IPS DF 4.7 (cell line): ENCODE measurements around the gene DPP10.
"Not testable (repeated sequence)": the region's sequence is repeated elsewhere in the genome, so short reads cannot be mapped to it uniquely, and the experiment has no call there.

Experiments
- DNase-seq: peaks from one replicate; pipeline ENCODE4 v3.0.0-alpha.2; 2013; ENCODE audit warnings: low spot score; ENCODE audit errors: extremely low read depth

The DPP10 gene

DNA sequence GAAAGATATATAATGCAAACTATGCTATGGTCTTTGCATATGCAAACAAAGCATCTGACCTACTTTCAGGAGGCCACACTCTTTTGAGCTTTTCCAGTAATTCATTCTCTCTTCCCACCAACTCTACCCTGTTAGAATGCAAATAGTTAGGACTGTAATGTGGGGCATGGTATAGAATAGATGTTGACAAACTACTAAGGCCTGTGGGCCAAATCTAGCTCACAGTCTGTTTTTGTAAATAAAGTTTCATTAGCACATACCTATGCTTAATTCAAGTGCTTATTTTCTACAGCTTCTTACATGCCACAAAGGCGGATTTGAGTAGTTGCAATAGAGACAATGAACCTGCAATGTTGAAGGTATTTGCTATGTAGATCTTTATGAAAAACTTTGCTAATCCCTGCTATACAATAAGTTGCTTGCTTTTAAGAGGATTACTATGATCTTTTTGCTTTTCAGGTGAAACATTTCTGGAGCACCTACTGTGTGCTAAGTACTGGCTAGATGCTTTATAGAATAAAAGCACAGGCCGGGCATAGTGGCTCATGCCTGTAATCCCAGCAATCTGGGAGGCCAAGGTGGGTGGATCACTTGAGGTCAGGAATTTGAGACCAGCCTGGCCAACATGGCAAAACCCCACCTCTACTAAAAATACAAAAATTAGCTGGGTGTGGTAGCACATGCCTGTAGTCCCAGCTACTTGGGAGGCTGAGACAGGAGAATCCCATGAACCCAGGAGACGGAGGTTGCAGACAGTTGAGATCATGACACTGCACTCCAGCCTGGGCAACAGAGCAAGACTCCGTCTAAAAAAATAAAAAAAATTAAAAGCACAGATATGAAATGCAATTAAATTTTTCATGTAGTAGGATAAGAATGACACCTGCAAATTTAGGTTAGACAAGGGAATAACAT lies 267.8 kb downstream of the DPP10 start:
- no peak for DNase-seq

DNA sequence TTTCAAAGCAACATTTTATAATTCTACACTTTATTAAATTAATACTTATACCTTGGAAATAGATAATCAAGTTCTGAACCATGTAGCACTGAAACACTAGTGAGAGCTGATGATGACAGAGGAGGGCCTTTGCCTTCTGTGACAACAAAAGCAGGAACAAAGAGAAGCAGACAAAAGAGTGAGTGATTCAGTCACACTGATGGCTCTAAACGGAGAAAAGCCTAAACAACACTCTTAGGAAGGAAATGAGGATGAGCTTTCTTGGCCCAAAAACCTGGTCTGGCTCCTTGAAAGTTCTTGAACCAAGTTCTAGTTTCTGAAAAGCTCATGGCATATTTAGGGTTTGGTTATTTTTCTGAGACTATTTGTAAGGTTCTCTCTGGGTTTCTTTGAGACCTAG lies 271.9 kb downstream of the DPP10 start:
- no peak for DNase-seq

DNA sequence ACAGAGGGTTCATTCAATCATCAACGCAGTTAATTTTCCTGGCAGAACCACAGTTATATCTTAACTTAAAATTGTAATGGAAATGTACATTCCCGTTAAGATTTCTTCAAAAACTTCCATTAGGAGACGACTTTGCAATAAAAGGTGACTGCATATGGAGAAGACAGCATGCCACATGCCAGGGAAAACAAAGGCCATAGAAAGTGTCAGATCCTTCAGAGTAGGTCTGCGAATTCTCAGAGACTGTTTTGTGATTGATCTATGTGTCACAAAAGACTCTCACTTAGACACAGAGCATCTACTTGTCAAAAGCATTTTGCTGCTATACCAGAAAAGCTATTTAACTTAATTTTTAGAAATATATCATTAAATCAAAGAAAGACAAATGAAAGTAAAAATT lies 274.6 kb downstream of the DPP10 start:
- no peak for DNase-seq

DNA sequence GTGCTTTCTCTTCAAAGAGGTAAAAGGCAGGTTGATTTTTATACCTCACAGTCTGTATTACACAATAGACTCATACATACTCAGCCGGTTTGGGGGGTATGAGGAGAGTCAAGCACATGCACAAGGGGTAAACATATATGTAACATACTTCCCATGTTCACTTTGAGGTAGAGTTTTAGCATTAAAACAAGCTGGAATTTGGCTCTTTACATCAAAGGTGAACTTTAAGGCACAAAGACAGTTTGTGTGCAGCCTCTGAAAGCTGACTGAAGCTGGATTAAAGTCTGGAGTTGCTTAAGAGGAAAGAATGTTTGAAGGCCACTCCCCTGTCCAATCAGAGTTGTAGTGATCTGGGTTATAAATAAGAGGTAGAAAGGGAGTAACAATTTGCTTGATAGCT lies 282.0 kb downstream of the DPP10 start:
- DNase-seq, result no peak

DNA sequence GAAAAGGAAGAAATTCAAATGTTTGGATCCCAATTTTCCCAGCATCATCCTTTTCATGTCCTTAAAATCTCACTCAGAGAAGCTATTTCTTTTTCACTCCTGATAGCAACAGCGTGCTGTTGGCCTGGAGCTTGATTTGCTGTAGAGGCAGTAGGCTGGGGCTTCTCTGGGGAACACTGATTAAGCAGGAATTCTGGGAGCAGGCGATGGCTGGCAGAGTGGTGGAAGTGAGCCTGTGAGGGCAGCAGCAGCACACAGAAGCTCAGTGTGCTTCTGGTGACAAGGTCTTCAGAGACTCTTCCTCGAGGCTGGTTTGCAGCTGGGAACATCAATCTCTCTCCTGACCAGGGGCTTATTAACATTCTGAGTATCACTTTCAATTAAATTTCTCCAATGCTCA lies 284.6 kb downstream of the DPP10 start:
- DNase-seq, result no peak

DNA sequence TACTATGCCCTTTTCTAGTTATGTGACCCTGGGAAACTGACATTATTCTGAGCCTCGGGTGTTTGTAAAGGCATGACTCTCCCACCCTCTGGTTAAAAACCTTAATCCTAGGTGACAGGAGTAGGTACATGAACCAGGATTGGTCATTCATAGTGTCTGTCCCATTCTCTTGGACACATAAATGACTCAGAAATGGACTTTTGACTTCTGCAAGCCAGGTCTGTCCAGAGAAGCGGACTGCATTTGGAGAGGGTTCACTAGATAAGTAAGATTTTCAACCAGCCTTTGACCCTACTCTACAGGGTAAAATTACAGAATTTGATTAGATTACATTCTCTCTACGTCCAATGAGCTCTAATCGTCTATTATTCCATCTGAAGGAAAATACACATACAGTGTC lies 285.9 kb downstream of the DPP10 start:
- no peak for DNase-seq

DNA sequence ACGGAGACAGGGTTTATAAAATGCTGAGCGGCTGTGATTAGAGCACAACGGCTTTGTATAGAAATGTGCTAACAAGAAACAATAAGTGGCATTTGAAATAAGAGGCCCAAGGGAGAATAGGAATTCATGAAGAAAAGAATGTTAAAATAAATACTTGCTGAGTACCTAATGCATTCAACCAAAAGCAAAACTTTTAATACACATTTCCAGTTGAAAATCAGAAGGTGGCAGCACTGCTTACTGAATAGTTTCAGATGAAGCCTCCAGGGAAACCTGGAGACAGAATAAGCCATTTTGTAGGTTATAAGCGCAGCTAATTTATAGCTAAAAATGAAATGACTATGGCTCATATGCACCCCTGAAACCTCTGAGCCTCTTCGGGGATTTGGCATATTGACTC lies 286.6 kb downstream of the DPP10 start:
- no peak for DNase-seq

DNA sequence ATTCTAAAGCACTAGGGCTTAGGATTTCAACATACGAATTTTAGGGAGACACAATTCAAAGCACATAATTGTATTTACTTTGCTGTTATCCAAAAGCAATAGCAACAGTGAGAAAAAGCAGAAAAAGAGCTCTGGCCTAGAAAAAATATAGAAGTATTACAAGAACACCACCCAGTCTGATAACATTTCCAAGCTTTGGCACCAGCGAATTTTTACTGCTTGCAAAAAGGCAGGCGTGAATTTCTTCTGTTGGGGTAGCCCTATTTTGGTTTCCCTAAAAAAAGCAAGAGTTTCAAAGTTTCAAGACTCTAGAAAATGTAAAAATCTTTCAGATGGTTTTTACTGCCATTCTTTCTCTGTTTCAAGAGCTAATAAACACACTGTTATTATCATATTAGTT lies 292.7 kb downstream of the DPP10 start:
- DNase-seq, result no peak

DNA sequence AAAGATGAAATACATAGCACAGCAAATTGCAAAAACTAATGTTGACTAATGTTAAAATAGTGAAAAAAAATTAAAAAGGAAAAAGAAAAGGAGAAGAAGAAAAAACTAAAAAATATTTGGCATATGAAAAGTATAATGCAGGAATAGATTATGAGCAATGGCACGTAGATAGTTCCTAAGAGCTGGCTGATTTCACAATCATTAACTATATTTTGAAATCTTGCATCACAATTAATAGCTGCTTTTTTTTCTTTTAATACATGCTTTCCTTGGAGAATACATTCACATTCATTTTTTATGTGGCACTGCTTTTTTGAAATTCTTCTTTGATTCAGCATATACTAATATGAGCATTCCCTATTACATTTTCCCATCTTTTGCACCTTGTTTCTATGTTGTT lies 299.8 kb downstream of the DPP10 start:
- DNase-seq, result no peak

DNA sequence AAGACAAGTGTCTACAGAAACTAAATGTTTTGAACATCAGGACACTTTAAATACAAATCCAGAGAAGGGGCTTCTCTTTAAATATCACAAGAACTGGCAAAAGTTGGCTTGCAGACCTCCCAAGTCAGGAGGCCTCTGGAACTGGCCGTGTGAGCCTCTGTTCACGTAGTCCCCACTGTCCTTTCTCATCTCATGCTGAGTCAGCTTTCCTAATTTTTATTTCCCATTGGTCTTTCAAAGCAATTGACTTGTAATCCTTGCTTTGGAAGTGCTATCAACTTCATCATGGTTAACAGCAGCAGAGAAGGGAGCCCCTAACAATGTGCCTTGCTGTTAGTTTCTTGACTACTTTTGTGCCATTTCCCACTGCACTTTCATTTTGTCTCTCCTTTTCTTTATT lies 303.3 kb downstream of the DPP10 start:
- DNase-seq, result no peak

DNA sequence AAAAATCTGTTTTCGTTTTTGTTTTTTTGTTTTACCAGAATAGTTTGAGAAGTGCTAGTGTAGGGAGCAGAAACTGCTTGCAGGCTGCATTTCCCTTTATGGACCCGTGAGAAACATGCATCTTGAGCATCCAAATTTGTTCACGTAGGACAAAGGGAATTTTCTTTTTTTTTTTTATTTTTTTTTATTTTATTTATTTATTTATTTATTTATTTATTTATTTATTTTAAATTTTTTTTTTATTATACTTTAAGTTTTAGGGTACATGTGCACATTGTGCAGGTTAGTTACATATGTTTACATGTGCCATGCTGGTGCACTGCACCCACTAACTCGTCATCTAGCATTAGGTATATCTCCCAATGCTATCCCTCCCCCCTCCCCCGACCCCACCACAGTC lies 305.7 kb downstream of the DPP10 start:
- not testable (repeated sequence) for DNase-seq

DNA sequence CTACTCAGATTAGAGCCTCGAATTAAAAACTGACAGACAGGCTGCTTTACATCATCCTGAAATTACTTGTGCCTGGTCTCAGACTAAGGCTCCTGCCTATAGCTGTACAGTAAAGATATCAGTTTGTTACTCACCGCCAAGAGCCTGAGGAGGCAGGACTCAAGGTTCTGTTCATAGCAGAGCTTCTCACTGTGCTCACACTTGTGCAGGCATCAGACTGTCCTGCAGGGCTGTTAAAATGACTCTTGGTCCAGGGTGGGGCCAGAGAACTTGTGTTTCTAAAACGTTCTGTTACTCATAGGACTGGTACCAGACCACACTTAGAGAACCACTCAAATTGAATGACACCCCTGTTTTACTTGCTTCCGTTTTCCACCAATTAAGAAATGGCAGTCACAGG lies 310.0 kb downstream of the DPP10 start:
- no peak for DNase-seq

DNA sequence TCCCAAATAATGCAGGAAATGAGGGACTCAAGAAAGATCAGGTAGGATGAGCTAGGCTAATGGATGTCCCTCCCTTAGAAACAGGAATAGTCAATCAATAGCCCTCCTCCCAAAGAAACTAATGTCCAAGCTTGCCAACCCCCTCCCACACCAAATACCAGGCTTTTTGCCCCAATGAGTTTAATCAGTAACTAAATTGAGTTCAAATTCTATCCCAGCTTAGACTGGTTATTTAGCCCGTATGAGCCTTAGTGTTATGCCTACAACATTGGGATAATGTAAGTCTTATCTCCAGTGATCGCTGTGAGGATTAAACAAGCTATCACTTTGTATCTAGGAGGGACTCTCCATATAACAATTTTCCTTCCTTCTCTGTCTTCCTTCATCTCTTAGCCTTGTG lies 310.7 kb downstream of the DPP10 start:
- no peak for DNase-seq

DNA sequence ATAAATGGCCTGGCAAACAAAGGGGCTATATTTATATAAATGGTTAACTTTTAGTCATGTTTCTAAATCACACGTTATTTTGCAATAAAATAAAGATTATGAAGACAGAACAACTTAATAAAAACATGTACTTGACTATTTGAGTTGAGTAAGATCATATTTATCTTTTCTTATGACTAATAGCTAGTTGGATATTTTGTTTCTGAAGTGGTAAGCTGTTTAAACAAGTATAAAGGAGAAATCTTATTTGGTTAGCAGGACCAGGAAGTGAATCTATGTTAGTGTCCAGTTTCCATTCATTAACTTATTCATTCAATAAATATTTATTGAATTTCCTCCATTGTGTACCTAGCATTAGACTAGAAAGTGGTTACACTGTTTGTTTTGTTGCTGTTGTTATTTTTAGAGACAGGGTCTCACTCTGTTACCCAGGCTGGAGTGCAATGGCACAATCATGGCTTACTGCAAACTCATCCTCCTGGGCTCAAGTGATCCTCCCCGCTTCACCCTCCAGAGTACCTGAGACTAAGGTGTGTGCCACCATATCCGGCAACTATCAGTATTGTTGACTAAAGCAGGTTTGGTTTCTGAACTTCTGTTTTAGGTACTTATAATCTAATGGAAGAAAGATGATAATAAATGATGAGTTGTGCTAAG lies 312.6 kb downstream of the DPP10 start:
- no peak for DNase-seq

DNA sequence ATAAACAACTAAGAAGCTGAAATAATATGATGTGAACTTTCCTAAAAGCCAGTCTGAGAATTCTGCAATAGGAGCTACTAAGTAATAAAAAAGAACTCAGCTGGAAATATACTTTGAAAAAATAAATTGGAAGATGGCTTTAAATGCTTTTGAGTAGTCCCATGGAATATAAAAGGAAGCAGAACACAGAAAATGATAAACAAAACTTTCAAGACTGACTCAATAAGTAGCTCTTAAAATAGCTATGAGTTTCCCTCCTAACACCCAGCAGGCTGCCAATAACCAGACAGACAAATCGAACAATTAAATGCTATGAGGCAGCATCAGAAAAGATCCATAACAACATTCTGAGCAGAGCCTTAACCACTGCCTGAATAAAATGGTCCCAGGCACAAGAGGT lies 319.9 kb downstream of the DPP10 start:
- DNase-seq, result no peak

DNA sequence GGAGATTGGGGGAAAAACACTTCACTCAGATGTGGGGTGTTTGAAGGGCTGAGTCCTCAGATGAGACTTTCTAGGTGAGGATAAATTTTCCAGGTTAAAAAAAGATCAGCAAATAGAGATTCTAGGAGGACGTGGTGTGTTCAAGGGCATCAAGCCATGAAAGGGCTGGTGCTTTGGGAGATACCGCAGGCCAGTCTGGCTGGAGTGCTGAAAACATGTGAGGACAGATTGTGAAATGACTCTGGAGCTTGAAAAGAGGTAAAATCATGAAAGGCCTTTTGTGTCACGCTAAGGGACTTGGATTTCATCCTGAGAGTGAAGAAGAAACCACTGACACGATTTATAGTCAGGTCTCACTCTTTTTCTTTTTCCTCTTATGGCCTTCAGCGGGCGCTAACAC lies 320.5 kb downstream of the DPP10 start:
- no peak for DNase-seq

DNA sequence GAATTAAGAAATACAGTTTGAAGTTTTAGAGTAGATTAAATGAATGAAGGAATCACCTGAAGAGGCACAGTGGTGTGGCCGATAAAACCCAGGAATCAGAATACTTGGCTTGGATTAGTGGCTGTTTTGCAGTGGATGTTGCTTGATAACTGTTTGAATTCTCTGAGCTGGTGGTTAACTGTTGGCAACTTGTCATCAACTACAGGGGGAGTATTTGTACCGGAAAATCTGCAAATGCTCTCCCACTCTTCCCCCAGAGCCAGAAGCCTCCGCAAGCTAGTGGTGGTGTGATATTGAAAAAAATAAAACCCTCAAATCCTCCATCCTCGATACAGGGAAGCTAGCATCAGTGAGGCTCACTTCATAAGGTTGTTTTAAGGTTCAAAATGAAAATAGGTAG lies 326.7 kb downstream of the DPP10 start:
- DNase-seq, result no peak

DNA sequence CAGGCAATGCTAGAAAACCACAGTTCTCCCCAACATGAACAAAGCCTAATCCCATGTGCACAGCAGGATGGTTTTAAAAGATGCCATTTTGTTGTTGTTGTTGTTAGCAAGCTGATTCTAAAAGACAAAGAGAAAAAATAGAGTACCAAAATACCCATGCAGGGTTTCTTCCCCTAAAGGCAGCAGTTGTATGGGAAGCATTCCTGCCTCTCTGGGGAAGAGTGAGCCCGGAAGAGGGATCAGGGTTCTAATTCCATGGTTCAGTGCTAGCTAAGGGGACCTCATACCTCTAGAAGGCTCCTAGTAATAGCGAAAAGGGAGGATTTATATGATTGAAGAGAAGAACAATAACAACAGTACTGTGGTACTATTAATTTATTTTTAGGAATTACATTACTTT lies 327.6 kb downstream of the DPP10 start:
- DNase-seq, result no peak

DNA sequence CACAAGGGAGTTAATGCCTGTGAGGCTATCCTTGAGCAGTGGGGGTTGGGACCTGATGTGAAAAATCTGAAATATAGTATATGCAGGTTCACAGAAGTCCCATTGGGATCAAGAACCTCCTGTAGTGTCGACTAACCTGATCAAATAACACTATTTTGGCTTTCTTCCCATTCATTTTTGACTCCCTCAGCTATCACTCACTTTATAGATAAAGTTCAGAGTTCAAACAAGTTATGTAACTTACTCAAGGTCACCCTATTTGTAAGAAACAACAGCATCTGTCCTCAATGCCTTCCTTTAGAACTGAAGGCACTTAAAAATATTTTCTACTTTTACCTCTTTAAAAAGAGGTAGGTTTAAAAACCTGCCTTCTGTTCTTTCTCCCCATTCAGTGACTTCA lies 341.6 kb downstream of the DPP10 start:
- no peak for DNase-seq

DNA sequence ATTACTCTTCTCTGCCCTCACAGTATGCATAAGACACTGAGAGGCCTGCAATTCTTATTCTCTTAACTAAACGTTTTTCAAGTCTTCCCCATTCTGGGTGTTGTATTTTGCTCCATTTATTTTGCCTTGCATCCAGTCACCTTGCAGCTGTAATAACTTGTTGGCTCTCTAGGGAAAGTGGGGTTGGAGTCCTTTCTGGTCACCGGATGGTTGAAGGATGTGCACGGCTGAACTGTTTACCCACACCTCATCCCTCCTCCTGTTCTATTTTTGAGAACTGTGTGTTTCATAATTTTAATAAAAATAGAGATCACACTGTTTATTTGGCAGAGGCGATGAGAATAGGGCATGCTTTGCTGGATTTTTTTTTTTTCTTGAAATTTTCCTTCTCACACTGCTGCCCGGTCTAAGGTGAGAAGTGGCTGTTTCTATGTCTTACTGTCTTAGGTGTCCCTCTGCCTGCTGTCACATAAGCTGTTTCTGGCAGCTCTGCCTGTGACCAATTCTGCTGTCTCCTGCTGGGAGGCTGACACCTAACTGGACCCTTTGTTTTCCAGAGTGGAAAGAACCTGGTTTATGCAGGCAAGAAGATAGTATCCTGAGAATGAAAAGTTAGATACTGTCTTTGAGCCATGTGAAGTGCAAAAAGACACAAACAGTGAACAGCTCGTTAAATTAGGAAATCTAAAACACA lies 342.6 kb downstream of the DPP10 start:
- no peak for DNase-seq

DNA sequence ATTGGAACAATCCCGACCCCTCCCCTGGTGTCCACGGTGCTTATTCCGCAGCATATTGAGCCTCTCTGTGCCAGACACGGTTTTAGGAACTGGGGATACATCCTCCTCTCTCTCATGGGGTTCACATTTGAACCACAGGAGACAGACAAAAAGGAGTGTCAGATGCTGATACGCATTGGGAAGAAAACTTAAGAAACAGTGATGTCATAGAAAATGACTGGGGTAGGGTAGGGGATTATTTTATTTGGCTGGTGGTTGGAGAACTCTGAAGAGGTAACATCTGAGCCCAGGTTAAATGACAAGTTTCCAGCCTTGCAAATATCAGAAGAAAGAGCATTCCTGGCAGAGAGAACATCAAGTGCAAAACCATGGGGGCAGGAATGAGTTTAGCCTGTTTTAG lies 344.5 kb downstream of the DPP10 start:
- DNase-seq, result no peak

DNA sequence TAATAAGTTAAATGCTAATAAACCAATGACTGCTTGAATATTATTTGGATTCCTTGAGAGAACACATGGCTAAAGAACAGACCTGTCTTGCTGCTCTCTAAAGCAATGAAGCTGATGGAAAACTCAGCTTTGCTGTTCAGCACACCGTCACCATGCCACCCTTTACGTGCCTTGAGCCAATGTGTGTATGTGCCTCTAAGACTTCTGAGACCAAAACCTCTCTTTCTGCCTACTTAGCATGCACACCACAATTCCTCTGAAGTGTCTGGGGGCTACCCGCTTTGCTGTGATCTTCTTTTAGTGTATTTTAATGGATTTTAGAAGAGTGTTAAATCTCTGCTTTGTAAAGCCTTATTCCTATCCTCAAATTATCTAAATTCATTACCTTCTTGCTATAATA lies 345.0 kb downstream of the DPP10 start:
- no peak for DNase-seq
